Activated T-helper 2 cell treated with anti-CD3 and anti-CD28 coated beads, Interferon-gamma antibody, Interleukin-2, Interleukin-4, amounts not matched to agents 10 μg/mL and 5 μg/mL and 100 μg/mL, durations not matched to agents 14 hours and 24 hours and 36 hours (primary cell): ENCODE measurements around the gene MYH7B. TPM values are rescaled to one million over a fixed set of nuclear protein-coding genes. Genes with fewer than 3 reads are reported as not detected.

ENCODE experiments used
- DNase-seq: peaks from one replicate; pipeline ENCODE4 v3.0.0; 2021; ENCODE audit warnings: low spot score
- H3K27ac Mint-ChIP-seq: one replicate; pipeline ENCODE4 v1.8.0; 2021; ENCODE audit warnings: mixed read lengths
- H3K27me3 Mint-ChIP-seq: one replicate; pipeline ENCODE4 v1.8.0; 2021; ENCODE audit warnings: low read depth, mixed read lengths
- H3K36me3 Mint-ChIP-seq: one replicate; pipeline ENCODE4 v1.8.0; 2021; ENCODE audit warnings: low read depth, mixed read lengths
- H3K4me1 Mint-ChIP-seq: one replicate; pipeline ENCODE4 v1.8.0; 2021; ENCODE audit warnings: low read depth, mixed read lengths
- H3K4me3 Mint-ChIP-seq: one replicate; pipeline ENCODE4 v1.8.0; 2021; ENCODE audit warnings: low read depth, mild to moderate bottlenecking, moderate library complexity, mixed read lengths
- H3K9me3 Mint-ChIP-seq: one replicate; pipeline ENCODE4 v1.8.0; 2021; ENCODE audit warnings: mixed read lengths
- intact Hi-C: fragments of 100-400 bp; cut with micrococcal nuclease; formaldehyde crosslinking; loops from one replicate; pipeline ENCODE4 v1.15.1; 2023
- total RNA-seq: library from RNA; stranded (reverse); gene quantifications from 2 replicates; pipeline ENCODE4 v1.2.3, GENCODE V29; 2022

MYH7B gene
- total RNA-seq, 1 donor from 2014 or later: 0.34 TPM

- H3K27ac Mint-ChIP-seq: no peak overlapping the region
- H3K36me3 Mint-ChIP-seq: peaks cover 67% of the 10 kb centered on the region
- peaks cover 7% of the 10 kb centered on the region for H3K4me1 Mint-ChIP-seq
- no peaks in the 10 kb centered on the region for H3K27me3 Mint-ChIP-seq
- H3K4me3 Mint-ChIP-seq: no peak overlapping the region
- intact Hi-C loops: no loop called here
- DNase-seq: no peak
- no peaks in the 10 kb centered on the region for H3K9me3 Mint-ChIP-seq
Measured at GRCh38 chr20:34927736-34928135, 27.9 kb upstream of the MYH7B start.

GRCh38 chr20:34928411-34928810, 27.3 kb upstream of the MYH7B start:
- no peak for DNase-seq
- peaks cover 74% of the 10 kb centered on the region for H3K36me3 Mint-ChIP-seq
- no peak overlapping the region for H3K27ac Mint-ChIP-seq
- H3K4me3 Mint-ChIP-seq: no peak overlapping the region
- H3K9me3 Mint-ChIP-seq: no peaks in the 10 kb centered on the region
- peaks cover 7% of the 10 kb centered on the region for H3K4me1 Mint-ChIP-seq
- no peaks in the 10 kb centered on the region for H3K27me3 Mint-ChIP-seq
- intact Hi-C loops: no loop called here

DNA sequence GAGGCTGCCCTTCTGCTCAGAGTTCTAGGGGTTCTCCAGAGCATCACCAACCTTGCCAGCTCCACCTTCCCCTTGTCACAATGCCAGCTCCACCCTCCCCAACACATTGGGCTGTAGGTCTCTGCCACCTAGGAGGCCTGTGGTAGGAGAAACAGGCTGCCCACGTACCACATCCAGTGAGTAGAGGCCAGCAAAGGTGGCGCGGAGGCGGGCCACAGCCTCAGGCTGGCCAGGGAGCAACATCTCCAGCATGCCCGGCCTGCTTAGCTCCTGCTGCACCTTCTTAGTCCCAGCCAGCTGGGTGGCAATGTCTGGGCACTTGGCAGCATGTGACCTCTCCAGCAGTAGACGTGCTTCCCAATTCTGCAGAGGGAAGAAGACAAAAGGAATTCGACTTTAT, 23.9 kb upstream of the MYH7B start:
- Mint-ChIP-seq H3K9me3 (no peaks in the 10 kb centered on the region), H3K4me3 (no peak overlapping the region), H3K4me1 (no peaks in the 10 kb centered on the region), H3K27ac (no peak overlapping the region), H3K27me3 (no peaks in the 10 kb centered on the region), H3K36me3 (peaks cover 75% of the 10 kb centered on the region)
- intact Hi-C loops: no loop called here
- DNase-seq: no peak

DNA sequence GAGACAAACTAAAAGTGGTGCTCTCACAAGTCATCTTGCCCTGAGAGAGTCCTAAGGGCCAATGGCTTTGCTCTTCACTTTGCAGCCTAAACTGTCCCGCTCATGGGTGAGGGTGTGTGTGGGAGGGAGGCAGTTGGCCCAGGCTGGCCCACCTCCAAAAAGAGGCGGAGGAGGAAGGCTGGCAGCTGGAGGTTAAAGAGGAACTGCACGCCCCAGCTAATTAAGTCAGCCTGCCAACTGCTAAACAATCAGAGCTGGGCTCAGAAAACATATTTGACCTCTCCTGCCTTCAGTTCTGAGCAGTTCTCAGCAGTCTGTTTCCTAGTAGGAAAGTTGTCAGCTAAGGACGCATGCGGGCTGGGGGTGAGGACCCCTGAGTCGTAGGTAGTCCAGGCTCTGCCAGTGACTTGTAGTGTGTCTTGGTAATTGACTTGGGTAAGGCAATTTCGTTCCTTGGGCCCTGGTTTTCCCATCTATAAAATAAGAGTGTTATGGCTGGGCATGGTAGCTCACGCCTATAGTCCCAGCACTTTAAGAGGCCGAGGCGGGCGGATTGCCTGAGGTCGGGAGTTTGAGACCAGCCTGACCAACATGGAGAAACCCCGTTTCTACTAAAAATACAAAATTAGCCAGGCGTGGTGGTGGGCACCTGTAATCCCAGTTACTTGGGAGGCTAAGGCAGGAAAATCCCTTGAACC, 17.1 kb upstream of the MYH7B start:
- Mint-ChIP-seq H3K27ac (no peak overlapping the region), H3K36me3 (peaks cover 66% of the 10 kb centered on the region), H3K27me3 (no peaks in the 10 kb centered on the region)

DNA sequence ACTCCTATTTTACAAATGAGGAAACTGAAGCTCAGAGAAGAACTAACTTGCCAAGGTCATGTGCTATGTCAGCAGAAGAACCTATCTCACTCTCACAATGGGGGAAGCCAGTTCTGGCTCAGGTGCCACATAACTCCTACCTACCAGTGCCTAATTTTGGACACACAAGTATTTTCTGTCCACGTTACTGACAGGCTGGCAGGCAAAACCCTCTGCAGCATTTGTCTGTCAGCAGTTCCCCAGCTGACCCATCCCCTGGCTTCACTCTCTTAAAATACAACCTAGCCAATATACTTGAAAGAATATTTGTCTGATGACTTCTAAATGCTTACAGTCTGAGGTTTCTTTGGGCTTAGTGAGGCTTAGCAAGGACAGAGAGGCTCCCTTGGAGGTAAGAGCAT, 15.6 kb upstream of the MYH7B start:
- H3K9me3 Mint-ChIP-seq: no peaks in the 10 kb centered on the region
- DNase-seq: no peak
- H3K4me1 Mint-ChIP-seq: no peaks in the 10 kb centered on the region
- H3K27me3 Mint-ChIP-seq: no peaks in the 10 kb centered on the region
- intact Hi-C loops: no loop called here
- peaks cover 68% of the 10 kb centered on the region for H3K36me3 Mint-ChIP-seq
- H3K4me3 Mint-ChIP-seq: no peak overlapping the region
- no peak overlapping the region for H3K27ac Mint-ChIP-seq

More for the DNA sequence above, 17.1 kb upstream of the MYH7B start:
- intact Hi-C loops: no loop called here
- H3K4me1 Mint-ChIP-seq: no peaks in the 10 kb centered on the region
- H3K9me3 Mint-ChIP-seq: no peaks in the 10 kb centered on the region
- no peak for DNase-seq
- H3K4me3 Mint-ChIP-seq: no peak overlapping the region

- no peak overlapping the region for H3K4me3 Mint-ChIP-seq
- H3K27ac Mint-ChIP-seq: no peak overlapping the region
- peaks cover 73% of the 10 kb centered on the region for H3K36me3 Mint-ChIP-seq
- H3K4me1 Mint-ChIP-seq: no peaks in the 10 kb centered on the region
- no peaks in the 10 kb centered on the region for H3K27me3 Mint-ChIP-seq
- intact Hi-C loops: no loop called here
- DNase-seq: no peak
- H3K9me3 Mint-ChIP-seq: no peaks in the 10 kb centered on the region
Measured at GRCh38 chr20:34941226-34941625, 14.4 kb upstream of the MYH7B start.

- no peak for DNase-seq
- Mint-ChIP-seq H3K9me3 (no peaks in the 10 kb centered on the region), H3K27ac (no peak overlapping the region), H3K36me3 (peaks cover 68% of the 10 kb centered on the region), H3K4me3 (no peak overlapping the region), H3K27me3 (no peaks in the 10 kb centered on the region), H3K4me1 (no peaks in the 10 kb centered on the region)
- intact Hi-C loops: no loop called here
Measured at GRCh38 chr20:34942301-34942700, 13.4 kb upstream of the MYH7B start.

DNA sequence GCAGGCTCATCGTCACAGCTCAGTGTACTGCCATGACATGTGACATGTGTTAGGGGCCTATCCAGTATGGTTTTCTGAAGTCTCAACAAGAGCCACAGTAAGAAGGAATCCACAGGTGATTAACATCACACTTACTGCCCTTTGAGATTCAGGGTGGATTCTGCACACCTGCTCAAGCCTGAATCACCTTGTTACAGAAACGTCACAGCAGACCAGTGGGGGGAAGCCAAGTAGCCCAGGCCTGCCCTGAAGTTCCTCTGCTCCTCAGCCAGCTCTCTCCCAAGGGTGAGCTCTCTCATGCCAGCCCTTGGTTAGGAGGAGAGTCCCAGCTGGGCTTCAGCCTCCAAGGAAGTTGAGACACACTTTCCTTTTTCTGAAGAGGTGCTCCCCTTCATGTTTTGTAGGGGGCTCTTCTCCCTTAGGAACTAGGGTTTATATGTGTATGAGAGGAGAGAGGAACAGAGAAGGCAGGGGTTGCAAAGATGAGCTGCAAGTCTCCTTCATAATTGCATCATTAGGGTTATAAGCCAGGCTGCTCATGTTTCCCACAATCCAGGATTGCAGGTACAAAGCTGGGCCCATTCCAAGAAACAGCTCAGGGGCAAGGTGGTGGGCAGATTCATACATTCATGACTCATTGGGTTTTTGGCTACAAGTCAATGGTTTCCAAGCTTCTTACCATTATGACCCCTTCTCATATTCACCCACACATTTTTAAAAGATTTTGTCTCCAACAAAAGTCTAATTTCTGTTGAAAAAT, 11.7 kb upstream of the MYH7B start:
- H3K27ac Mint-ChIP-seq: no peak overlapping the region
- peaks cover 61% of the 10 kb centered on the region for H3K36me3 Mint-ChIP-seq
- no peak for DNase-seq
- no peaks in the 10 kb centered on the region for H3K9me3 Mint-ChIP-seq
- no peak overlapping the region for H3K4me3 Mint-ChIP-seq
- no peaks in the 10 kb centered on the region for H3K4me1 Mint-ChIP-seq
- H3K27me3 Mint-ChIP-seq: no peaks in the 10 kb centered on the region
- intact Hi-C loops: no loop called here

DNA sequence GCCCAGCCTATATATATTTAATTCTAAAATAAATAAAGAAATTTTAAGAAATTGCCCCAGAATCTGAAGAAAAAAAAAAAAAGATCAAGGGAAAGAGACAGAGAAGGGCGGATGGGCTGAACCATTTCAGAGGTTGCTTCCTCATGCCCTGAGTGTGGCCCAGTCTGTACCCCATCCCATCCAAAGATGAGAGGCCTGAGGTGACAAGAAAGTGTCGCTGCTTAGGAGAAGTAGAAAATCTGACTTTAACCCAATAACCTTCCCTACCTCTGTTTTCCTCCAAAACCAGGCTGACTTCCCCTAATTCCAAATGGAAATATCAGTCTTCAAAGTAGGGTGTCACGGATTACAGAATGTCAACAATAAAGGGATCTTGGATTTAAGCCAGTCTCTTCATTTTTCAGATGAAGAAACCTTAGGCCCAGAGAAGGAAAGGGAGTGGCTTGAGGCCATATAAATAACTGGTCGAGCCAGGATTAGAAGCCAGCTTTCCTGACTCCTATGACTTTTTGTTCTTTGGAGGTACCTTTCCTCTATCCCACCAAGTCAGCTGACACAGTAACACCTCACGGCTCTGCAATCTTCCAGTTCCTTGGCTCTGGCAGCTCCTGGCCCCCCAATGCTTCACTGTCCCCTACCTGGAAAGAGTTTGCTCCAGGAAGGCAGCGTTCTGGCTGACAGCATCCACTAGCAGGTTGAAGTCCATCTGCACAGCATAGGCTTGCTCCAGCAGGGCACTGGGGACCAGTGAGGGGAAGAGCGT, 10.2 kb upstream of the MYH7B start:
- Mint-ChIP-seq H3K36me3 (peaks cover 63% of the 10 kb centered on the region), H3K27ac (no peak overlapping the region)

DNA sequence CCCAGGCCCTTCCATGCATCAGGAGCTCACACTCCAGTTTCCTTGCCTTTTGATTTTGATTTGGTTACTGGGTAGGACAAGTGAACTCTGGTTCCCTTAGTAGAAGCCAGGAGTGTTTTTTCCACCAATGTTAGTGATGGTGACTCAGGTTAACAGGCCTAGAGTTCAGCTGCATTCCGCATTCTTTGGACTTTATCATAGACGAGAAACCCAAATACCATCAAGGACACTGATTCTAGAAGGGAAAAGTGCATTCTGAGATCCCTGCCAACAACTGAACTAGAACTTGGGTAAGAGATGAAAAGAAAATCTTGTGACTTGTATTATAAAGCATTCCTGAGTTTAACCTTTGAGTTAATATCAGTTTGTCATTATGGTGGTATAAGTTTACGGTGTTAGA, 9.0 kb upstream of the MYH7B start:
- Mint-ChIP-seq H3K4me1 (no peaks in the 10 kb centered on the region), H3K36me3 (peaks cover 61% of the 10 kb centered on the region)

More for the DNA sequence above, 10.2 kb upstream of the MYH7B start:
- intact Hi-C loops: no loop called here
- no peaks in the 10 kb centered on the region for H3K9me3 Mint-ChIP-seq
- H3K4me1 Mint-ChIP-seq: no peaks in the 10 kb centered on the region
- DNase-seq: no peak
- H3K4me3 Mint-ChIP-seq: no peak overlapping the region
- no peaks in the 10 kb centered on the region for H3K27me3 Mint-ChIP-seq

GRCh38 chr20:34947336-34947735, 8.3 kb upstream of the MYH7B start:
- no peak overlapping the region for H3K27ac Mint-ChIP-seq
- H3K4me3 Mint-ChIP-seq: no peak overlapping the region
- no peaks in the 10 kb centered on the region for H3K27me3 Mint-ChIP-seq
- H3K9me3 Mint-ChIP-seq: no peaks in the 10 kb centered on the region
- H3K4me1 Mint-ChIP-seq: no peaks in the 10 kb centered on the region
- peaks cover 56% of the 10 kb centered on the region for H3K36me3 Mint-ChIP-seq
- DNase-seq: no peak
- intact Hi-C loops: no loop called here

More for the DNA sequence above, 9.0 kb upstream of the MYH7B start:
- Mint-ChIP-seq H3K9me3 (no peaks in the 10 kb centered on the region), H3K27me3 (no peaks in the 10 kb centered on the region), H3K27ac (no peak overlapping the region), H3K4me3 (no peak overlapping the region)
- intact Hi-C loops: no loop called here
- DNase-seq: no peak

DNA sequence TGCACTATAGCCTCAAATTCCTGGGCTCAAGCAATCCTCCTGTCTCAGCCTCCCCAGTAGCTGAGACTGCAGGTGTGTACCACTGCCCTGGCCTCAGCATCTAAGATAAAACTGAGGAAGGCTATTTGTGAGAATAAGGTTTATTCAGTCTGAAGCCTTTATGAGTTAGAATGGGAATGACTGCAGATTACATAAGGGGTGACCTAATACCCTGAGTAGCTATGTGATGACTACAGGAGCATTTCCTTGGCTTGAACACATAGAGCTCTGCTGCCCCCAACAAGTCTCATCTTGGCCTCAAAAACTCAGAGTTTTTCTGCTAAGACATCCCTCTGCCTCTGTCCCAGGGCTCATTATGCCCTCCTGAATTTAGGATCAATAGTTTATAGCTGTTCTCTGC, 7.6 kb upstream of the MYH7B start:
- H3K4me3 Mint-ChIP-seq: no peak overlapping the region
- H3K4me1 Mint-ChIP-seq: no peaks in the 10 kb centered on the region
- H3K36me3 Mint-ChIP-seq: peaks cover 51% of the 10 kb centered on the region
- no peak overlapping the region for H3K27ac Mint-ChIP-seq
- H3K27me3 Mint-ChIP-seq: no peaks in the 10 kb centered on the region
- intact Hi-C loops: no loop called here
- DNase-seq: no peak
- no peaks in the 10 kb centered on the region for H3K9me3 Mint-ChIP-seq

- Mint-ChIP-seq H3K27me3 (no peaks in the 10 kb centered on the region), H3K36me3 (peaks cover 41% of the 10 kb centered on the region), H3K27ac (no peak overlapping the region), H3K9me3 (no peaks in the 10 kb centered on the region), H3K4me1 (no peaks in the 10 kb centered on the region), H3K4me3 (no peak overlapping the region)
- DNase-seq: no peak
- intact Hi-C loops: no loop called here
Measured at GRCh38 chr20:34949120-34949519, 6.5 kb upstream of the MYH7B start.
